ENCODE measurements around the gene ONECUT1. TPM values are rescaled to one million over a fixed set of nuclear protein-coding genes. Genes with fewer than 3 reads are reported as not detected.

ONECUT1 gene
- total and polyA plus RNA-seq, 7 donors, result 0.36 TPM; not detected in 6

DNA sequence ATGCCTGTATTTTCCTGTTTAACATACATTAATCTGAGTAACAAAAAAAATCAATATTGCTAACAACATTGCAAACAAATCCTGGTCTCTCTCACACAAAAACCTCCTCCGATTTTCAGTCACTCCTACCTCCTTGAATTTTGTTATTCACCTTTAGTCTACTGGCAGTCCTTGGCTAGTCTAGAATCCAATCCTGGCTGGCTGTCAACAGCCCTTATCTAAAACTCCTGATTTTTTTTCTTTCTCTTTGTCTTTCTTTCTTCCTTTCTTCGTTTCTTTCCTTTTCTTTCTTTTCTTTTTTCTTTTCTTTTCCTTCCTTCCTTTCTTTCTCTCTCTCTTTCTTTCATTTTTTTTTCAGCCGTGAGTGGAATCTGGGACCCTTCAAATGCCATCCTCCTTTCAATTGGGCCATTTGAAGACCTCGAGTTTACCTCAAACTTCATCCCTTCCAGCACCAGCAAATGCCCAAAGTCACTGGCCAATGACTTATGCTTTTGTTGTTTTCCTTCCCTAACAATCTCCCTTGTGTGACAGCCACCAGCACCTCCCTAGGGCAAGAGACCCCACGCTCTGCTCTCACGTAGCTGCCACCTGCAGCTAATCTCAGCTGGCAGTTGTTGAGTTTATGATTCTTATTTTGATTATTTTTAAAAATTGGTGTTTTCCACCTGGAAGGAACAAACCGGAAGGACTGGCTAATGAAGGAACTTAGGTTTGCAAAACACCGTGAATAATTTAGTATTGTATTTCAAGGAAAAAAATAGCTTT is 6.8 kb upstream of the ONECUT1 start:
- Histone ChIP-seq H3K4me3 (no peak overlapping the region), H3K27me3 (peaks cover 59 to 94% (median 89%) of the 10 kb centered on the region in 3 donors), H3K9me3 (no peaks in the 10 kb centered on the region), H3K4me1 (peaks cover 0 to 16% (median 13%) of the 10 kb centered on the region in 4 donors), H3K27ac (no peak overlapping the region), H3K36me3 (no peaks in the 10 kb centered on the region)
- DNase-seq, result no peak
- WGBS, 2 donors, result 10 to 16% methylated on average over 8 of the region's 8 CpGs
- TF ChIP-seq EP300 (IDR thresholded peaks at IDR 0.05) (no peak), POLR2A (IDR thresholded peaks at IDR 0.05) (no peak), POLR2AphosphoS5 (IDR thresholded peaks at IDR 0.05) (no peak)
- TF ChIP-seq, protein P1, sequence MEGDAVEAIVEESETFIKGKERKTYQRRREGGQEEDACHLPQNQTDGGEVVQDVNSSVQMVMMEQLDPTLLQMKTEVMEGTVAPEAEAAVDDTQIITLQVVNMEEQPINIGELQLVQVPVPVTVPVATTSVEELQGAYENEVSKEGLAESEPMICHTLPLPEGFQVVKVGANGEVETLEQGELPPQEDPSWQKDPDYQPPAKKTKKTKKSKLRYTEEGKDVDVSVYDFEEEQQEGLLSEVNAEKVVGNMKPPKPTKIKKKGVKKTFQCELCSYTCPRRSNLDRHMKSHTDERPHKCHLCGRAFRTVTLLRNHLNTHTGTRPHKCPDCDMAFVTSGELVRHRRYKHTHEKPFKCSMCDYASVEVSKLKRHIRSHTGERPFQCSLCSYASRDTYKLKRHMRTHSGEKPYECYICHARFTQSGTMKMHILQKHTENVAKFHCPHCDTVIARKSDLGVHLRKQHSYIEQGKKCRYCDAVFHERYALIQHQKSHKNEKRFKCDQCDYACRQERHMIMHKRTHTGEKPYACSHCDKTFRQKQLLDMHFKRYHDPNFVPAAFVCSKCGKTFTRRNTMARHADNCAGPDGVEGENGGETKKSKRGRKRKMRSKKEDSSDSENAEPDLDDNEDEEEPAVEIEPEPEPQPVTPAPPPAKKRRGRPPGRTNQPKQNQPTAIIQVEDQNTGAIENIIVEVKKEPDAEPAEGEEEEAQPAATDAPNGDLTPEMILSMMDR (IDR thresholded peaks at IDR 0.05), result no peak
- intact Hi-C loops (cut with DNase I), result no loop called here

DNA sequence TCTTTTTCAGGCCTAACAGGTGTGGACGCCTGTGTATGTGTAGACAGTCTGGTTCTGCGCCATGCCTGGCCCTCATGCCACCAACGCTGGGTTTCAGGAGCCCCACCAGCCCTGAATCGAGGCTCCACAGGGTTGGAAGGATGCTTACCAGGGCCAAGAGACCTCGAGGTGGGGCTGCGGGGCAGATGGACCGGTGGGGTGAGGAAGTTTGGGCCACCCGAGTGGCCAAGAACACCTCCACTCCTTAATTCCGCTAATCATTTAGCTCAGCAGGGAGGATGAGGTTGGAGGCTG is 6.0 kb upstream of the ONECUT1 start:
- Histone ChIP-seq H3K4me3 (no peak overlapping the region), H3K9me3 (peaks cover 0 to 4% (median 0%) of the 10 kb centered on the region in 4 donors), H3K27me3 (peaks cover 57 to 94% (median 88%) of the 10 kb centered on the region in 3 donors), H3K36me3 (no peaks in the 10 kb centered on the region), H3K27ac (no peak overlapping the region), H3K4me1 (peaks cover 0 to 19% (median 14%) of the 10 kb centered on the region in 4 donors)
- WGBS, 2 donors, result 7 to 38% methylated on average over 9 of the region's 9 CpGs
- no peak for DNase-seq
- intact Hi-C loops (cut with DNase I), result no loop called here
- no peak for TF ChIP-seq POLR2AphosphoS5 (IDR thresholded peaks at IDR 0.05)
- no peak for TF ChIP-seq POLR2A (IDR thresholded peaks at IDR 0.05)
- no peak for TF ChIP-seq EP300 (IDR thresholded peaks at IDR 0.05)
- TF ChIP-seq, protein P1 (IDR thresholded peaks at IDR 0.05), result no peak

DNA sequence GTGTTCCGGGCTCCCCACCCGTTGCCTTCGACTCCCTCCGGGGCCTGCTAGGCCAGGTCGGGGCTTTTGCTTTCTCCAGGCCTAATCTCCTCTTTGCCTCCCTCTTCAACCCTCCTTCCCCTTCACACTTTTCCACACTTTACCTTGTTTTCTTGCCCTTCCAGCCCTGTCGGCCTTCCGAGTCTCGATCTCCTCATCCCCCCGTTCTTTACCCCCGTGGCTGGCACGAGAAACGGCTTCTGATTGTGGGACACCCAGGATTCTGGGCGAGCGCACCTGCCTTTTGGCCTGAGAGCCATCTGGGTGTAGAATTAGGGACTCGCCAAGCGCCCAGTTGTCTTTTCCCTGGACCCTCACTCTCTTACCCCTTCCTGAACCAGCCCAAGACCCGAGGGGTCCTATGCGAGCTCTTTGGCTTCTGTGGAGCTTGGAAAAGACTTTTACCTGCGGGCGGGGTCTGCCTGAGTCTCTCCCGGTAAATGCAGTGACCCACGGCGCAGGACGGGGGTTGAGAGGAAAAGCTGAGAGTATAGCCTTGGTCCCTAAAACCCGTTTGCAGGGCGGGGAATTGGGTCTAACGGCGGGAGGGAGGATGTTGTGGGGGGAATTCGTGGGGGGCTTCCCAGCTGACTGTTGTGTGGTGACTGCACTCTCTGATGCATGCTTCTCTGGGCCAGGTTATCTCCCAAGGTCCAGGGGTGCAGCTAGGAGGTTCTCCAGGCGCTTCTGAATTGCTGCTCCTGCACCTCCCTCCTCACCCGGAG is 5.5 kb upstream of the ONECUT1 start:
- Histone ChIP-seq H3K27ac (no peak overlapping the region), H3K27me3 (peaks cover 55 to 94% (median 83%) of the 10 kb centered on the region in 3 donors), H3K9me3 (peaks cover 0 to 4% (median 0%) of the 10 kb centered on the region in 4 donors), H3K4me1 (peaks cover 0 to 24% (median 19%) of the 10 kb centered on the region in 4 donors), H3K4me3 (no peak overlapping the region), H3K36me3 (no peaks in the 10 kb centered on the region)
- intact Hi-C loops (cut with DNase I), result no loop called here
- 15 to 52% methylated on average over 31 of the region's 31 CpGs for WGBS, 2 donors
- TF ChIP-seq POLR2A (IDR thresholded peaks at IDR 0.05), result no peak
- no peak for TF ChIP-seq EP300 (IDR thresholded peaks at IDR 0.05)
- TF ChIP-seq, protein P1 (IDR thresholded peaks at IDR 0.05), result no peak
- TF ChIP-seq POLR2AphosphoS5 (IDR thresholded peaks at IDR 0.05), result no peak
- no peak for DNase-seq

DNA sequence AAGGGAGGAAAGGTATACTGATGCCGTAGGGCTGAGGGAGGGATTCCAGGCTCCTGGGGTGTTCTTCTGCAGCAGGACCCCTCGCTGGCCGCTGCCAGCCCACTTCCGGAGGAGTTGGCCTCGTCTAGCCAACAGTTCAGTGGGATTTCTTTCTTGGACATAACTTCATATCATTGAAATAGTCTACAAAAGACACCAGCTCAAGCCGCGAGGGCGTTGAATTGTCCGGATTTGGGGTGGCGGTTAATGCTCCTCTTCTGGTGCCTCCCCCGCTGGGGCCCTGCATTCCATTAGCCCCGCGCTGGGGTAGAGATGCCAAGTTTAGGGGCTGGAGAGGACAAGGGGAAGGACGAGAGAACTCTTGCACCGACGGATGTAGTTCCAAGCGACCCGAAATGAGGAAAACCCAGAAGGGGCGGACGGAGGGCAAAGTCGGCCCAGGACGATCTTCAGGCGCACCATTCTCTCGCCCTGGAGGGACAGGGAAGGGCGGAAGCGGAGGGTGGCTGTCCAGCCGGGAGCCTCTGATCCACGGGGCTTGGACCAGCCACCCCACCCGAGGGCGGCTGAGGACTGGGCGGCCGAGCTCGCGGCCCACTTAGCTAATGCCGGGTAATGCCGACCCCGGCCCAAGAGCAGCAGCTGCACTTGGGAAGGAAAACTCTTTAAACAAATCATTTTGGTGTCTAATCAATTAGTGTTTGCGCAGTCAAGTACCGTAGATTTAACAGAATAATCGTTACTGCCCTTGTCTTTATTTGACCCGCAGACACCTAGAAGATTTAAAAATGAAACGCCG is 4.7 kb upstream of the ONECUT1 start:
- intact Hi-C loops (cut with DNase I), result no loop called here
- Histone ChIP-seq H3K36me3 (no peaks in the 10 kb centered on the region), H3K27me3 (peaks cover 54 to 93% (median 77%) of the 10 kb centered on the region in 3 donors), H3K9me3 (peaks cover 0 to 4% (median 0%) of the 10 kb centered on the region in 4 donors), H3K4me1 (peaks cover 0 to 30% (median 26%) of the 10 kb centered on the region in 4 donors), H3K27ac (no peak overlapping the region), H3K4me3 (no peak overlapping the region)
- TF ChIP-seq POLR2A (IDR thresholded peaks at IDR 0.05) (no peak), POLR2AphosphoS5 (IDR thresholded peaks at IDR 0.05) (no peak), EP300 (IDR thresholded peaks at IDR 0.05) (no peak)
- TF ChIP-seq, protein P1 (IDR thresholded peaks at IDR 0.05), result no peak
- no peak for DNase-seq
- WGBS, 2 donors, result 13 to 48% methylated on average over 43 of the region's 43 CpGs

Measured in sigmoid colon (tissue), 7 donors.